AG10803 (cell line): Measurements from ENCODE around the gene MAGI1.

Source experiments
- DNase-seq: peaks from one replicate; pipeline ENCODE4 v3.0.0; 2010; ENCODE audit warnings: low read depth
- H3K4me3 ChIP-seq: 2 replicates; pipeline ENCODE4 v1.5.1; 2011; ENCODE audit warnings: mild to moderate bottlenecking, low read length, control low read depth
- CTCF ChIP-seq: conservative IDR thresholded peaks from 2 replicates; pipeline ENCODE4 v1.5.1; 2011; ENCODE audit warnings: mild to moderate bottlenecking, low read length, control low read depth, inconsistent platforms

The MAGI1 gene

GRCh38 chr3:65878831-65879230, 159.9 kb downstream of the MAGI1 start:
- DNase-seq = no peak
- H3K4me3 ChIP-seq = no peak overlapping the region
- TF ChIP-seq CTCF = no peak

- no peak for DNase-seq
- no peak for TF ChIP-seq CTCF
- H3K4me3 ChIP-seq = no peak overlapping the region
Measured at GRCh38 chr3:65877160-65877559, 161.6 kb downstream of the MAGI1 start.

GRCh38 chr3:65876028-65876420, 162.7 kb downstream of the MAGI1 start:
- no peak for DNase-seq
- H3K4me3 ChIP-seq = no peak overlapping the region
- no peak for TF ChIP-seq CTCF

- DNase-seq = no peak
- H3K4me3 ChIP-seq = no peak overlapping the region
- TF ChIP-seq CTCF = no peak
Measured at GRCh38 chr3:65875393-65876027, 163.2 kb downstream of the MAGI1 start.

- TF ChIP-seq CTCF = no peak
- no peak for DNase-seq
- no peak overlapping the region for H3K4me3 ChIP-seq
Measured at GRCh38 chr3:65873869-65874268, 164.8 kb downstream of the MAGI1 start.

GRCh38 chr3:65873028-65873427, 165.7 kb downstream of the MAGI1 start:
- peak; percentile 7 for DNase-seq
- no peak for TF ChIP-seq CTCF
- H3K4me3 ChIP-seq = no peak overlapping the region

GRCh38 chr3:65871305-65872141, 167.2 kb downstream of the MAGI1 start:
- no peak for TF ChIP-seq CTCF
- H3K4me3 ChIP-seq = no peak overlapping the region
- no peak for DNase-seq
